ENCODE measurements around the gene NAP1L1.

GRCh38 chr12:76018111-76018510 lies 66.4 kb downstream of the NAP1L1 start:
- TF ChIP-seq EZH2 (IDR thresholded peaks at IDR 0.05; ENCODE audit: borderline replicate concordance, low read length): no peak
- no peak for TF ChIP-seq CTCF (IDR thresholded peaks at IDR 0.05; ENCODE audit: low read length)

All from OCI-LY1 (cell line).